Hepatic stellate cell (primary cell): ENCODE results near the gene SLC36A4.
"Not testable (repeated sequence)": the region's sequence is repeated elsewhere in the genome, so short reads cannot be mapped to it uniquely, and the experiment has no call there.

Experiments
- DNase-seq: peaks from one replicate; pipeline ENCODE4 v3.0.0; 2011; ENCODE audit warnings: low spot score

SLC36A4 gene

GRCh38 chr11:93197380-93198214, at the start of gene SLC36A4:
TSS of gene SLC36A4 (minus strand) at chr11:93197991. CDS start at chr11:93197832, 159 bp downstream.
- DNase-seq = peak; percentile 75

- DNase-seq = not testable (repeated sequence)
Observed at GRCh38 chr11:93246790-93247189, 49.0 kb upstream of the SLC36A4 start.

DNA sequence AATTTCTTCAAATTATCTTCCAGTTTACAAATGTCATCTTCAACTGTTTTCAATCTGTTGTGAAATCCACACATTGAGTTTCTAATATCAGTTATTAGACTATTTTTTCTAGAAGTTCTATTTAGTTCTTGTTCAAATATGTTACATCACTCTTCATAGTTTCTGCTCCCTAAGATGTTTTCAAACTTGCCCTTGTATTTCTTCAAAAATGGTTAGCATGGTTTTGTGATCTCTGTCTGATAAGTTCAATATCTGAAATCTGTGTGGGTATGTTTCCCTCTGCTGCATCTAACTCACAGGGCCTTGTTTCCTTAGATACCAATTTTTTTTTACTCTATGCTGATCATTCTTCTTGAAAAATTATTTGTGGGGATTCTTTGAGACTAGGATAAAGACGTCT, 46.2 kb upstream of the SLC36A4 start:
- DNase-seq = no peak

GRCh38 chr11:93239966-93240365, 42.2 kb upstream of the SLC36A4 start:
- DNase-seq = no peak

- no peak for DNase-seq
Observed at GRCh38 chr11:93238956-93239355, 41.2 kb upstream of the SLC36A4 start.

DNA sequence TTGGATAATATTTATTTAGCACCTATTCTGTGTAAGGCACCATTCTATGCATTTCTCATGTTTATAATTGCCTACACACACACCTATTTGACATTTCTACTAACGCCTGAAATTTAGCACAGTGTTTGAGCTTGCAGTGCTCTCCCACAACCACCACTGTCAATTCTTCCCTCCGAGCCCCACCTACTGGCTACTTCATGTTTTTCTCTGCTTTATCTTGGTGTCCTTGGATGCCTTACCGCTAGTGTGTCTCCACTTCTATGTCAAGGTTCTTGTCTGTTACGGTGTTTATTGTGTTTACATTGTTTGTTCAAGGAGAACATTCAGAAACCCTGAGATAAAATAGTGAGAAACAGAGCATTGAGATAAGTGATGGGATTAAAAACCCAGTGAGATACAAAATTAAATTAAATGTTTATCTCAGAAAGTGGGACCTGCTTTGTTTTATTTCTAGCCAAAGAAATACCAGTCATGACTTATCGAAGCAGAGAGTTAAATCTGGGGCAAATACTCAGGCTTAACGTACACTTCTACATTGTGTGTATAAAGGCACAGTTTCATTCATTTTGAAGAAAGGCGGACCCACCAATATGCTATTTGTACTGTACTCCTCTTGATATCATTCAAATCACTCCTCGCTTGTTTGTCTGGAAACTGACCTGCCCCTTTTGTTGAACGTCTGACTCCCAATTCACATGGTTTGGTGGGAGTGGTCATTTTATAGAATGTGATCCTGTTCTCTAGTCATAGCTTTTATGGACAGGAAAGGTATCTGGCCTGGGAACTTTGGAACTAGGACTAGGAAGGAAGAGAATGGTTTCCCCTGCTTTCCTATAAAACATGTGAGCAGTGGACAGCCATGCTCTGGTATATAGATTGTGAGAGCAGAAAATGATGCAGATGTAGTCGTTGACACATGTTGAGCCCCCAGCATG, 39.2 kb upstream of the SLC36A4 start:
- peak; percentile 26 for DNase-seq

DNA sequence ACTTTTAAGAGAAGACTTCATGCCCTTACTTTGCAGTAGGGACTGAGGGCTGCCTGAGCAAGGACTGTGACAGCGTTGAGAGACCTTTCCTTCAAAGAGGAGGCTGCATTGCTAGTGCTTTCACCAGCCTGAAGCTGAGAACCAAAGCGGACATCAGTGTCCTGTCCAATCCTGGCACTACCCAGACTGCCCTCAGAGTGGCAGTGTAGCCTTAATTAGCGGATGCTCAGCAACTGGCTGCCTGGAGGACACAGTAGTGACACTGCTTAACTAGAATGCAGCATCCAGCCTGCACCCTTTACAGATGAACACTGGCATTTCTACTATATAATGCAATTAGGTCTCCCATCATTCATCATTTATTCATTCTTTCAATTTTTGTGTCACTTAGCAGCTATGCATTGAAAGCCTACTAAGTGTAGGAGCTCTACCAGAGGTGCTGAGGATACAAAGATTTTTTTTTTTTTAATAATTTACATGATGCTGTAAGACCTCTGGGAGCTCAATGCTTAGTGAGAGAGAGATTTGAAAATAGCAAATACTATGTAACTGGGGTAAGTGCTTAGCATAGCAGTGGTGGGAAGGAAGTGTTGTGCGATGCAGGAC, 36.9 kb upstream of the SLC36A4 start:
- peak; percentile 65 for DNase-seq

GRCh38 chr11:93229876-93230275, 32.1 kb upstream of the SLC36A4 start:
- DNase-seq = no peak

DNA sequence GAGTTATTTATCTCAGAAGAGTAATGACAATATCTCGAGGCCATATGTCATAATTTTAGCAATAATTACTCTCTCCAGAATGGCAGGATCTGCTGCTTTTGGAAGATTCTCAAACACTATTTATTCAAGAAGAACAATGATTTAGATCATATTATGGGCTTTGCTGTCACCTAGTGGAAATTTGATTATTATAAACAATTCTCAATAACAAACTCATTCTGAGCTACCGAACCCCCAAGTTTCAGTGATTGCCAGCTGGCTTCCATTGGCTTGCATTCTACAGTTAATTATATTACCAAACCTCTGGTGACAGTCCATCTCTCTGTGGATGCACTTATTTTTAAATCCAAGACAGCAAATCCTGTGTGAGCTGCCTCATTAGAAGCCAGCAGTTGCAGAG, 27.9 kb upstream of the SLC36A4 start:
- DNase-seq = peak; percentile 19

- no peak for DNase-seq
Observed at GRCh38 chr11:93221539-93221938, 23.7 kb upstream of the SLC36A4 start.

GRCh38 chr11:93220078-93220477, 22.3 kb upstream of the SLC36A4 start:
- no peak for DNase-seq

DNA sequence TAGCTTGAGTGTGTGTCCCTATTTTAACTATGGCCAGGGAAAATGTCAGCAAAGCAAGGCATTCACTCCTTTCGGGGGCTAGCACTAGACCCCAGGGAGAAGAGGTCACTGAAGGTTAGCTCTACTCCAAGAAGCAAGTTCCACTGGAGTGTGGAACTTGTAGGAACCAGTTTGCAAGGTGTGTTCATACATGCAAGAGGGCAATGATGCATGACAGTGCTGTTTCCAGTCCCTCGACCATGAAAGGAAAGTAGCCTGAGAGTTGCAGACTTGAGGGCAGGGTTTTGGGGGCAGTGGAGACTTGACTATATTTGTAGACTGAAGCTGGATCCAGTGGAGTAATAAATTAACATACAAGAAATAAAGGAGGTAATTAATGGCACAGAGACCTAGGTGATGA, 21.6 kb upstream of the SLC36A4 start:
- no peak for DNase-seq

- DNase-seq = no peak
Observed at GRCh38 chr11:93216511-93217101, 18.8 kb upstream of the SLC36A4 start.

GRCh38 chr11:93213622-93214021, 15.8 kb upstream of the SLC36A4 start:
- no peak for DNase-seq

DNA sequence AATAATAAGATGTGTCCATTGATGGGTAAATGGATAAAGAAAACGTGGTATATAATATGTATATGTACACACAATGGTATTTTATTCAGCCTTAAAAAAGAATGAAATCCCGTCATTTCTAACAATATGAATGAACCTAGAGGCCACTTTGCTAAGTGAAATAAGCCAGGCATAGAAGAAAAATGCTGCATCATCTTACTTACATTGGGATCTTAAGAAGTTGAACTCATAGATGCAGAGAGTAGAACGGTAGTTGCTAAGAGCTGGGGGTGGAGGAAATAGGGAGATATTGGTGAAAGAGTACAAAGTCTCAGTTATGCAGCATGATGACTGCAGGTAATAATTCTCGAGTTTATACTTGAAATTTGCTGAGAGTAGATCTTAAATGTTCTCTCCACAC, 14.3 kb upstream of the SLC36A4 start:
- DNase-seq = no peak

DNA sequence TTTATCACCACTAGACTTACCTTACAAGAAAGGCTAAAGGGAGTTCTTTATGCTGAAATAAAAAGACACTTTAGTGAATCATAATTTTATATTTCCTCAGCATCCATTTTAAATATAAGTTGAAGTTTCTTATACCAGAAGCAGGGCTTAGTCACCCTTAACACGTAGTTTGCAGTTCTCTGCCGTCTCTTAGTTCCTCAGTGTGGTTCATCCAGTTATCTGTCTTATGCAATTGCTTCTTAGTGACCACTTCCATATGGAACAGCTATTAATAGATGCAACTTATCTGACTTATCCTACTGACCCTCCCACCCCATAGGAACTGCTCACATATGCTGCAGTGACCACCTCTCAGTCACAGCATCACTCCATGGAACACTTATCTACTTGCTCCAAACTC, 11.7 kb upstream of the SLC36A4 start:
- DNase-seq = no peak

GRCh38 chr11:93208663-93209270, 11.0 kb upstream of the SLC36A4 start:
- DNase-seq = no peak

DNA sequence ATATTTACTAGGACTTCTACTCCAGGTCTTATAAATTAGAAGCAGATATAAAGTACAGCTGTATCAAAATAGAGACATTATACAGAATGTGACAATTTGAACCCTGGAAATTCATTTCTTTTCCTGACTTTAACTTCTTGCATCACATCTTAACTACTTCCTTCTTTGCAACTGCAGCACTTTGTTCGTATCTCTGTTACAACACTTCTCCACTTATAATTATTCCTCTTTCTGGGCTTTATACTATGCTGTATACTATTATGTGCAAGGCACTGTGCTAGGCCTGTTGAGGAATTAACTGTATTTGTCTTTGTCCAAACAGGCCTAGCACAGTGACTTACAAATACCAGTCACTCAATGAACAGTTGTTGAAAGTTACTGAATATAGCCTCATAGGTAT, 1.8 kb upstream of the SLC36A4 start:
- no peak for DNase-seq

- DNase-seq = peak; percentile 4
Observed at GRCh38 chr11:93198215-93198845, 539 bp upstream of the SLC36A4 start.

- DNase-seq = no peak
Observed at GRCh38 chr11:93196816-93197379, 893 bp downstream of the SLC36A4 start.
